ENCODE data around the gene HSPB2.

The HSPB2 gene

GRCh38 chr11:111941963-111942362, 29.4 kb downstream of the HSPB2 start:
- no peak for DNase-seq

- DNase-seq, result no peak
These were observed 30.3 kb downstream of the HSPB2 start for GRCh38 chr11:111942829-111943228.

- DNase-seq, result no peak
These were observed 31.6 kb downstream of the HSPB2 start for GRCh38 chr11:111944139-111944538.

- DNase-seq, result no peak
These were observed 32.1 kb downstream of the HSPB2 start for GRCh38 chr11:111944651-111945051.

GRCh38 chr11:111945198-111945597, 32.7 kb downstream of the HSPB2 start:
- no peak for DNase-seq

GRCh38 chr11:111946499-111946898, 34.0 kb downstream of the HSPB2 start:
- no peak for DNase-seq

- no peak for DNase-seq
These were observed 34.6 kb downstream of the HSPB2 start for GRCh38 chr11:111947143-111947542.

- DNase-seq, result no peak
These were observed 37.2 kb downstream of the HSPB2 start for GRCh38 chr11:111949519-111950426.

GRCh38 chr11:111951565-111951964, 39.0 kb downstream of the HSPB2 start:
- no peak for DNase-seq

- DNase-seq, result no peak
These were observed 41.6 kb downstream of the HSPB2 start for GRCh38 chr11:111954154-111954553.

GRCh38 chr11:111957663-111958444, 45.3 kb downstream of the HSPB2 start:
- no peak for DNase-seq

GRCh38 chr11:111960916-111961315, 48.4 kb downstream of the HSPB2 start:
- DNase-seq, result no peak

- DNase-seq, result no peak
These were observed 49.1 kb downstream of the HSPB2 start for GRCh38 chr11:111961389-111962300.

Measured in SIG-M5 (cell line).